Measurements from ENCODE around the gene ARSD. TPM values are rescaled to one million over a fixed set of nuclear protein-coding genes. Genes with fewer than 3 reads are reported as not detected.

The ARSD gene
- total RNA-seq, 4 donors from 2014 or later: 39.1 to 66.3 (median 53.0) TPM

DNA sequence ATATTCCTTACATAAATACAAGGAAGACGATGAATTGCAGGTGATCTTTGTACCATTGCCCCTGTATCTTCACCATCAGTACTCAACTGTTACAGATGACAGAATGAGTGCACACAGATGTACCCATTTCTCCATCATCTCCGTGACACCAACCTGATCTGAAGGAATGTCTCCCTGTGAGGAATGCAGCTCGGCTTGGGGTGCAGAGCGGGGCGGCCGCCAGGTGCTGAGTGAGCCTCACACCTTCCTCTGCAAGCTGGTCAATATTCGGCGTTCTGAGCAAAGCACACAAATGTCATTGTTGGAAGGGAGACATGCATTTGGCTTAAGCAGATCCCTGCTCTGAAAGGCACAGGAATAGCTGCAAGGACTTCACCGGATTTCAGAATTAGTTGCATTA, 7.4 kb downstream of the ARSD start:
- no peak for DNase-seq
- no peaks in the 10 kb centered on the region for H3K9me3 ChIP-seq
- H3K27ac ChIP-seq: no peak overlapping the region
- no peaks in the 10 kb centered on the region for H3K27me3 ChIP-seq
- TF ChIP-seq POLR2A (IDR thresholded peaks at IDR 0.05): no peak
- TF ChIP-seq, protein P1, sequence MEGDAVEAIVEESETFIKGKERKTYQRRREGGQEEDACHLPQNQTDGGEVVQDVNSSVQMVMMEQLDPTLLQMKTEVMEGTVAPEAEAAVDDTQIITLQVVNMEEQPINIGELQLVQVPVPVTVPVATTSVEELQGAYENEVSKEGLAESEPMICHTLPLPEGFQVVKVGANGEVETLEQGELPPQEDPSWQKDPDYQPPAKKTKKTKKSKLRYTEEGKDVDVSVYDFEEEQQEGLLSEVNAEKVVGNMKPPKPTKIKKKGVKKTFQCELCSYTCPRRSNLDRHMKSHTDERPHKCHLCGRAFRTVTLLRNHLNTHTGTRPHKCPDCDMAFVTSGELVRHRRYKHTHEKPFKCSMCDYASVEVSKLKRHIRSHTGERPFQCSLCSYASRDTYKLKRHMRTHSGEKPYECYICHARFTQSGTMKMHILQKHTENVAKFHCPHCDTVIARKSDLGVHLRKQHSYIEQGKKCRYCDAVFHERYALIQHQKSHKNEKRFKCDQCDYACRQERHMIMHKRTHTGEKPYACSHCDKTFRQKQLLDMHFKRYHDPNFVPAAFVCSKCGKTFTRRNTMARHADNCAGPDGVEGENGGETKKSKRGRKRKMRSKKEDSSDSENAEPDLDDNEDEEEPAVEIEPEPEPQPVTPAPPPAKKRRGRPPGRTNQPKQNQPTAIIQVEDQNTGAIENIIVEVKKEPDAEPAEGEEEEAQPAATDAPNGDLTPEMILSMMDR (IDR thresholded peaks at IDR 0.05): no peak
- peaks cover 11 to 30% of the 10 kb centered on the region in 2 donors for H3K36me3 ChIP-seq
- no peaks in the 10 kb centered on the region for H3K4me1 ChIP-seq
- no peak overlapping the region for H3K4me3 ChIP-seq (replicated peaks in 1 of 3)
- intact Hi-C loops (cut with DNase I): no loop called here
- 96 to 100% methylated on average over 6 to 9 of the region's 9 CpGs for WGBS, 2 donors

- WGBS, 2 donors: 91 to 94% methylated on average over 1 of the region's 1 CpG
- H3K27ac ChIP-seq: no peak overlapping the region
- H3K4me1 ChIP-seq: no peaks in the 10 kb centered on the region
- H3K27me3 ChIP-seq: no peaks in the 10 kb centered on the region
- peaks cover 11 to 30% of the 10 kb centered on the region in 2 donors for H3K36me3 ChIP-seq
- no peak for DNase-seq
- no peak overlapping the region for H3K4me3 ChIP-seq (replicated peaks in 1 of 3)
- intact Hi-C loops (cut with DNase I): no loop called here
- no peaks in the 10 kb centered on the region for H3K9me3 ChIP-seq
- TF ChIP-seq POLR2A (IDR thresholded peaks at IDR 0.05): no peak
- TF ChIP-seq, protein P1 (IDR thresholded peaks at IDR 0.05): no peak
These were observed 7.9 kb downstream of the ARSD start for GRCh38 chrX:2921193-2921592.

- no peaks in the 10 kb centered on the region for H3K27me3 ChIP-seq
- H3K27ac ChIP-seq: no peak overlapping the region
- intact Hi-C loops (cut with DNase I): no loop called here
- H3K36me3 ChIP-seq: peaks cover 11 to 38% of the 10 kb centered on the region in 2 donors
- DNase-seq: no peak
- no peaks in the 10 kb centered on the region for H3K4me1 ChIP-seq
- H3K9me3 ChIP-seq: no peaks in the 10 kb centered on the region
- 97 to 100% methylated on average over 12 to 14 of the region's 23 CpGs for WGBS, 2 donors
- H3K4me3 ChIP-seq (replicated peaks in 1 of 3): no peak overlapping the region
- TF ChIP-seq POLR2A (IDR thresholded peaks at IDR 0.05): no peak
- TF ChIP-seq, protein P1 (IDR thresholded peaks at IDR 0.05): no peak
These were observed 11.4 kb downstream of the ARSD start for GRCh38 chrX:2917767-2918166.

DNA sequence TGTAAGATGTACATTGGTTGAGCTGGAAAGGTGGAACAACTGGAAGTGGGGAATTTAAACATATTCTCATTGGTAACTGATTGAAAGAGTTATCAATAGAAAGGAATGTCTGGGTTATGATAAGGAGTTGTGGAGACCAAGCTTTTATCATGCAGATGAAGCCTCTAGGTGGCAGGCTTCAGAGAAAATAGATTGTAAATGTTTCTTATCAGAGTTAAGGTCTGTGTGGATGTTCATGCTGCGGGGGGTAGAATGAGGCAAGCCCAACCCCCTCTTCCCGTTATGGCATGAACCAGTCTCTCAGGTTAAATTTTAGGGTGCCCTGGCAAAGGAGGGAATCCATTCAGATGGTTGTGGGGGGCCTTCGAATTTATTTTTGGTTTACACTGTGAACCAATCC, 16.0 kb downstream of the ARSD start:
- 47 to 64% methylated on average over 3 of the region's 3 CpGs for WGBS, 2 donors
- intact Hi-C loops (cut with DNase I): no loop called here

GRCh38 chrX:2910109-2910508, 19.0 kb downstream of the ARSD start:
- TF ChIP-seq POLR2A (IDR thresholded peaks at IDR 0.05): no peak
- TF ChIP-seq, protein P1 (IDR thresholded peaks at IDR 0.05): no peak
- Histone ChIP-seq H3K4me1 (no peaks in the 10 kb centered on the region), H3K9me3 (no peaks in the 10 kb centered on the region), H3K4me3 (replicated peaks in 1 of 3) (no peak overlapping the region), H3K36me3 (peaks cover 9 to 13% of the 10 kb centered on the region in 2 donors), H3K27me3 (no peaks in the 10 kb centered on the region), H3K27ac (no peak overlapping the region)
- intact Hi-C loops (cut with DNase I): no loop called here
- no peak for DNase-seq
- 96 to 97% methylated on average over 3 of the region's 3 CpGs for WGBS, 2 donors

More for the DNA sequence above, 16.0 kb downstream of the ARSD start:
- no peak overlapping the region for H3K4me3 ChIP-seq (replicated peaks in 1 of 3)
- H3K4me1 ChIP-seq: no peaks in the 10 kb centered on the region
- H3K27me3 ChIP-seq: no peaks in the 10 kb centered on the region
- TF ChIP-seq, protein P1 (IDR thresholded peaks at IDR 0.05): no peak
- no peak for TF ChIP-seq POLR2A (IDR thresholded peaks at IDR 0.05)
- H3K9me3 ChIP-seq: no peaks in the 10 kb centered on the region
- no peak overlapping the region for H3K27ac ChIP-seq
- peaks cover 6 to 18% of the 10 kb centered on the region in 2 donors for H3K36me3 ChIP-seq
- no peak for DNase-seq
